ENCODE data around the gene ISYNA1. TPM values are rescaled to one million over a fixed set of nuclear protein-coding genes. Genes with fewer than 3 reads are reported as not detected.

The ISYNA1 gene
- total and polyA plus RNA-seq, 2 donors (not counting 1 experiment from before 2014, with no cell fraction given), result 22.6 to 28.3 TPM

DNA sequence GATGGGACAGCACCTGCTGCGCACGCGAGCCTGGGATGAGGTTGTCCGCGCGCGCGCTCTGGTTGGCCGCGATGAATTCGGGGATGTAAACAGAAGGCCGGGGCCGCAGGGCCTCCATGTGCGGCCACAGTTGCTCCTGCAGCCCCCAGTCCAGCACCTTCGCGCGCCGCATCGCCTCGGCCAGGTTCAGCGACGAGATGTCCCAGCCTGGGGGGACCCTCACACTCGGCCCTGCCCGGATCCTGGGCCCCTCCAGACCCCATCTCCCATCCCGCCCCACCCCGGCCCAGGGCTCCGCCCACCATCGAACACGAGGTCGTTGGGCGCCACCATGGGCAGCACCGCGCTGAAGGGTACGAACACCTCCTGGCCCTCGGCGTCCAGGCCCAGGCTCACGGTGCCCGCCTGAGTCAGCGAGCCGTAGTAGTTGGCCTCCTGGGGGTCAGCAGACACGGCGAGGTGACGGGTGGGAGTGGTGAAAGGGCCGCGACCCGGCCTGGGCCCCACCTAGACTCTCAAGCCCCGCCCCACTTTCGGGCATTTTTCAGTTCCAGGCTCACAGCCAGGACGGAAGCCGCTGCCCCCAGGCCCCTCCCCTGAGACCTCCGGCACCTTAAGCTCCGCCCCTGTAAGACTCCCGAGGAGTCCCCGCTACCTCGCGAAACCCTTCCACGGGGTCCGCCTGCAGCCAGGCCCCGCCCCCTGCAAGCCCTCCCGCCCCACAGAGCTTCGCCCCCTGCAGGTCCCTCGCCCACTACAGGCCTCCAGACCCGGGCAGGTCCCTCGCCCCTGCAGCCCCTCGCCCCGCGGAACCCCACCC lies 1.1 kb downstream of the ISYNA1 start:
- no peaks in the 10 kb centered on the region for H3K9me3 ChIP-seq (ENCODE audit: control extremely low read depth in 1 of 3, control insufficient read depth in 2 of 3, insufficient read depth in 1 of 3, low read length in 2 of 3)
- H3K4me3 ChIP-seq (ENCODE audit: control extremely low read depth in 1 of 5, extremely low read depth in 1 of 5, insufficient read depth in 1 of 5, low read depth in 2 of 5, low read length in 4 of 5), result peak overlapping the region in 4 of 5 experiments; percentile 55 to 62 (median 60)
- H2AFZ ChIP-seq (ENCODE audit: insufficient read depth, low read depth, low read length, poor library complexity, severe bottlenecking), result peak overlapping the region; percentile 68
- Mint-ChIP-seq H3K9me3 (ENCODE audit: insufficient read depth) (no peaks in the 10 kb centered on the region), H3K27me3 (no peaks in the 10 kb centered on the region), H3K4me1 (peaks cover 34% of the 10 kb centered on the region), H3K27ac (peak overlapping the region; percentile 78), H3K4me3 (peak overlapping the region; percentile 84)
- H3K4me1 ChIP-seq (ENCODE audit: control insufficient read depth in 2 of 2, insufficient read depth in 2 of 2, low read length in 2 of 2), result peaks cover 22 to 47% of the 10 kb centered on the region in 2 donors
- 23% methylated on average over 60 of the region's 67 CpGs for WGBS (ENCODE audit: insufficient coverage)
- H3K9ac ChIP-seq (ENCODE audit: low read length), result peak overlapping the region; percentile 59
- ATAC-seq (ENCODE audit: low read depth) (peak; percentile 69), DNase-seq (peak; percentile 87)
- H3K27ac ChIP-seq (ENCODE audit: low read length in 2 of 2), result no peak overlapping the region
- peaks cover 28% of the 10 kb centered on the region for H4K20me1 ChIP-seq (ENCODE audit: control insufficient read depth, insufficient read depth, low read length, poor library complexity, severe bottlenecking)
- H3K36me3 ChIP-seq (replicated peaks in 1 of 2; ENCODE audit: control extremely low read depth in 1 of 2, control insufficient read depth in 1 of 2, extremely low read depth in 1 of 2, insufficient read depth in 2 of 2, low read length in 1 of 2), result no peaks in the 10 kb centered on the region
- no peaks in the 10 kb centered on the region for H3K27me3 ChIP-seq (replicated peaks in 1 of 4; ENCODE audit: control extremely low read depth in 1 of 4, control insufficient read depth in 3 of 4, insufficient read depth in 4 of 4, low read length in 3 of 4)
- intact Hi-C loops (cut with micrococcal nuclease), result loop anchor here (1.0 kb wide), 1 partner anchor 8 kb away; no protein-coding TSS in a partner anchor
- ChIA-PET POLR2A (no interaction called here), CTCF (interaction anchor here (0.6 to 1.0 kb wide), 2 partner anchors 18 to 108 kb away, joined by 3 read pairs; partner anchors contain the start of gene SSBP4)
- H3K79me2 ChIP-seq (ENCODE audit: control insufficient read depth, insufficient read depth, low read length), result peaks cover 5% of the 10 kb centered on the region
- no peak for TF ChIP-seq EZH2 (IDR thresholded peaks at IDR 0.05; ENCODE audit: borderline replicate concordance, insufficient read depth, low read depth, low read length, poor library complexity, severe bottlenecking)
- TF ChIP-seq, protein P1, sequence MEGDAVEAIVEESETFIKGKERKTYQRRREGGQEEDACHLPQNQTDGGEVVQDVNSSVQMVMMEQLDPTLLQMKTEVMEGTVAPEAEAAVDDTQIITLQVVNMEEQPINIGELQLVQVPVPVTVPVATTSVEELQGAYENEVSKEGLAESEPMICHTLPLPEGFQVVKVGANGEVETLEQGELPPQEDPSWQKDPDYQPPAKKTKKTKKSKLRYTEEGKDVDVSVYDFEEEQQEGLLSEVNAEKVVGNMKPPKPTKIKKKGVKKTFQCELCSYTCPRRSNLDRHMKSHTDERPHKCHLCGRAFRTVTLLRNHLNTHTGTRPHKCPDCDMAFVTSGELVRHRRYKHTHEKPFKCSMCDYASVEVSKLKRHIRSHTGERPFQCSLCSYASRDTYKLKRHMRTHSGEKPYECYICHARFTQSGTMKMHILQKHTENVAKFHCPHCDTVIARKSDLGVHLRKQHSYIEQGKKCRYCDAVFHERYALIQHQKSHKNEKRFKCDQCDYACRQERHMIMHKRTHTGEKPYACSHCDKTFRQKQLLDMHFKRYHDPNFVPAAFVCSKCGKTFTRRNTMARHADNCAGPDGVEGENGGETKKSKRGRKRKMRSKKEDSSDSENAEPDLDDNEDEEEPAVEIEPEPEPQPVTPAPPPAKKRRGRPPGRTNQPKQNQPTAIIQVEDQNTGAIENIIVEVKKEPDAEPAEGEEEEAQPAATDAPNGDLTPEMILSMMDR (IDR thresholded peaks at IDR 0.05), result peak; percentile 34
- H3K4me2 ChIP-seq (replicated peaks; ENCODE audit: low read depth, low read length, poor library complexity, severe bottlenecking), result peak overlapping the region; percentile 90
